Inflammatory macrophage treated with lipopolysaccharide for 4 hours (primary cell): ENCODE data around the gene SLC39A10.
A peak's percentile ranks its signal among the peaks of the same experiment; 100 is the strongest.
"Not testable (repeated sequence)": the region's sequence is repeated elsewhere in the genome, so short reads cannot be mapped to it uniquely, and the experiment has no call there.

Experiments used
- DNase-seq: peaks from one replicate; pipeline ENCODE4 v3.0.0-alpha.2; 2020

Gene SLC39A10

GRCh38 chr2:195674491-195675221 lies 17.6 kb downstream of the SLC39A10 start:
- no peak for DNase-seq

DNA sequence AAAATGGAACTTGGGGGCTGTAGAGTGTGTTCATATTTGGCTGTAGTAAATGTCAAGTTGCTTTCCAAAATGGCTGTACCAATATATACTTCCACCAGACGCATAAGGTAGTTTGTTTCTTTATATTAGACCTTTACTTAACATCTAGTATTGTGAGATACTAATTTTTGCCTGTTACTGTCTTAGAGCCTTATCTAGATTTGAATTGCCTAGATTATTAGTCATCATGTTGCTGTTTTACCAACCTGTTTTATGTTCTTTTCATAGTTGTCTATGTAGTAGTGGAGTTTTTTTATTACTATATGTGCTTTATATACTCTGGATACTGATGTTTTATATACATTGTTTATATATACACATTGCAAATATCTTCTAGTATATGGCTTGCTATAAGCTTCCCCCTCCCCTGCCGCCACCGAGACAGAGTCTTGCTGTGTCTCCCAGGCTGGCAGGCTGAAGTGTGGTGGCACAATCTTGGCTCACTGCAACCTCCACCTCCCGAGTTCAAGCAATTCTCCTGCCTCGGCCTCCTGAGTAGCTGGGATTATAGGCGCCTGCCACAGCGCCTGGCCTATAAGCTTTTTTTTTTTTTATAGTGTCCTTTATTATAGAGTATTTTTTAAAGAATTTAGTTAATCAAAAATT lies 18.9 kb downstream of the SLC39A10 start:
- DNase-seq, result no peak

- no peak for DNase-seq
Observed at GRCh38 chr2:195677290-195677689, 20.3 kb downstream of the SLC39A10 start.

- DNase-seq, result no peak
Observed at GRCh38 chr2:195677884-195678283, 20.9 kb downstream of the SLC39A10 start.

- no peak for DNase-seq
Observed at GRCh38 chr2:195682077-195682476, 25.1 kb downstream of the SLC39A10 start.

DNA sequence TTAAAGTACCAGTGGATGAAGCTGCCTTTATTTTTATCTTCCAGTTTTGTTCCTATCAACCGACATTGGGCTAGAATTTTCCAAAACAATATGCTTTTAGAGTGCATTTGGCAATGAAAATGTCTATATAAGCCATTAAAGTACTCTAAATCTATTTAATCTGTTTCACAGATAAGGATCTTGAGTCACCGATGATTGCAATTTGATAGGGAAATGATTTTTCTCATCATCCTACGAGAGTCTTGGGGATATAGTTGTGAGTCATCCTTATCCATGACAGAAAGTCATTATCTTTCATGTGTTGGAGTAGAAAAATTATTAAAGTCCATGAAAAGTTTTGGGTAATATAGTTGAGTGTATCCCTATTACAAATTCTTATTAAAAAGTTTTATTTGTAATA lies 26.1 kb downstream of the SLC39A10 start:
- DNase-seq, result no peak

GRCh38 chr2:195686564-195686963 lies 29.5 kb downstream of the SLC39A10 start:
- no peak for DNase-seq

DNA sequence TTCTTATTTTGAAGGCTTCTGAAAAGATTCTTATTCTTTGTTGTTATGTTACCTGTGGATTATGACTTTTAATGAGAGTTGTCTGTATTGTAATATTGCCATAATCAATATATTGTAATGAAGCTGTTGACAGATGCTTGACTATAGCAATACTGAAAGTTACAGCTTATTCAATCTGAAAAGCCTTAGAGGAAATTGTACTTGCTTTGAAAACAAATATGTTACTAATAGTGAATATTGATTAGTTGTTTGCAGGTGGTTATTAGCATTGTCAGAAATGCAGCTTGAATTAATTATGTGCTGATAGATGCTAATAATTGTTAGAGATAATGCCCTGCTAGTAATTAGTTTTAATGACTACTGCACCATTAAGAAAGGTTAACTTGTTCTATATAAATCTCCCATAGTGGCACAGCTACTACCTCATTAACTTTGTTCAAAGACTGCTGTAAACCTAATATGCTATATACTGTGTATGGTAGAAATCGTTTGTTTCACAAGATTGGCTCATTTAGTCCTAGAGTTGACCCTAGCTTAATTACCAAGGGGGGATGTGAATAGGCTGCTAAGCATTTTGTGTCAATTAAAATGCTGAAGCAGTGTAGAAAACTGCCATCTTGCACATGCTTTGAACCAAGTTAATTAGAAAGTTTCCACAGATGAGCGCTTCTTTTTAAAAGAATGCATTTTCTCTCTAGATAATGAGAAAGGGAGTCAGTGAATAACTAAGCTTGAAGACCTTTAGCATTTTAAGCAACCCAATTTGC lies 30.5 kb downstream of the SLC39A10 start:
- DNase-seq, result no peak

DNA sequence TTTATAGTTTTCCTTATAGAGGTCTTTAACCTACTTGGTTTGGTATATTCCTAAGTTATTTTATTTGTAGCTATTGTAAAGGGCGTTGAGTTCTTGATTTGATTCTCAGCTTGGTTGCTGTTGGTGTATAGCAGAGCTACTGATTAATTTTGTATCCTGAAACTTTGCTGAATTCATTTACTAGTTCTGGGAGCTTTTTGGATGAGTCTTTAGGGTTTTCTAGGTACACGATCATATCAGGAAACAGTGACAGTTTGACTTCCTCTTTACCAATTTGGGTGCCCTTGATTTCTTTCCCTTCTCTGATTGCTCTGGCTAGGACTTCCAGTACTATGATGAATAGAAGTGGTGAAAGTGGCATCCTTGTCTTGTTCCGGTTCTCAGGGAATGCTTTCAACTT lies 35.5 kb downstream of the SLC39A10 start:
- not testable (repeated sequence) for DNase-seq

DNA sequence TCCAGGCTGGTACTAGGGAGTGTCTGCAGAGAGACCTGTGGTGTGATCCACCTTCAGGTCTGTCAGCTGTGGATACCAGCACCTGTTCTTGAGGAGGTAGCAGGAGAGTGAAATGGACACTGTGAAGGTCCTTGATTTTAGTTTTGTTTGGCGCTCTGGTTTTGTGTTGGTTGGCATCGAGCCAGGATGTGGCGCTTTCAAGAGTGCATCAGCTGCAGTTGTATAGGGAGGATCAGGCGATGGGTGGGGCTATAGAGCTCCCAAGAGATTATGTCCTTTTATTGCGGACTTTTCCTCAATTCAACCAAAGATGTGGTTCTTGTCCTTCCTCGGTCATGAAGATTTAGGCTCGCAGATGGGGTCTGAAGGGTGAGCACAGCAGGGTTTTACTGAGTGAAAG lies 37.5 kb downstream of the SLC39A10 start:
- no peak for DNase-seq

- no peak for DNase-seq
Observed at GRCh38 chr2:195695002-195695631, 38.1 kb downstream of the SLC39A10 start.

DNA sequence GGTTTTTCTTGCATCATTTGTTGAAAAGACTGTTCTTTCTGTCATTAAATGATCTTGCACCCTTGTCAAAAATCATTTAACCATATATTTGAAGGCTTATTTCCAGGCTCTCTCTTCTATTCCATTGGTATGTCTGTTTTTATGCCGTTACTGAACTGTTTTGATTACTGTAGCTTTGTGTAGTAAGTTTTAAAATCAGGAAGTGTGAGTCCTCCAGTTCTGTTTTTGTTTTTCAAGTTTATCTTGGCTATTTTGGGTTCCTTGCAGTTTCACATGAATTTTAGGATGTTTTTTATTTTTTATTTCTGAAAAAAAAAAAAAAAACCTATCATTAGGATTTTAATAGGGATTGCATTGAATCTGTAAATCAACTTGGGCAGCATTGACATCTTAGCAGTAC lies 39.0 kb downstream of the SLC39A10 start:
- no peak for DNase-seq

DNA sequence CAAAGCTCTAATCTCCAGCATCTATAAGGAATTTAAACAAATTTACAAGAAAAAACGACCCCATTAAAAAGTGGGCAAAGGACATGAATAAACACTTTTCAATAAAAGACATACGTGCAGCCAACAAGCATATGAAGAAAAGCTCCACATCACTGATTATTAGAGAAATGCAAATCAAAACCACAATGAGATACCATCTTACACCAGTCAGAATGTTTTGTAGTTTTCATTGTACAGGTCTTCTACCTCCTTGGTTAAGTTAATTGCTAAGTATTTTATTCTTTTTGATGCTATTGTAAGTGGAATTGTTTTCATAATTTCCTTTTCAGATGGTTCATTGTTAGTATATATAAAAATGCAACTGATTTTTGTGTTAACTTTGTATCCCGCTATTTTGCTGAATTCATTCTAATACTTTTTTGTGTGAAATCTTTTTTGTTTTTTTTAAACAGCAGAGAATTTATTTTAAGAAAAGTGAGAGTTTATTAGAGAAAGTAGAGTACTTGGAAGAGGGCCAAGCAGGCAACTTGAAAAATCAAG lies 40.7 kb downstream of the SLC39A10 start:
- DNase-seq, result no peak

DNA sequence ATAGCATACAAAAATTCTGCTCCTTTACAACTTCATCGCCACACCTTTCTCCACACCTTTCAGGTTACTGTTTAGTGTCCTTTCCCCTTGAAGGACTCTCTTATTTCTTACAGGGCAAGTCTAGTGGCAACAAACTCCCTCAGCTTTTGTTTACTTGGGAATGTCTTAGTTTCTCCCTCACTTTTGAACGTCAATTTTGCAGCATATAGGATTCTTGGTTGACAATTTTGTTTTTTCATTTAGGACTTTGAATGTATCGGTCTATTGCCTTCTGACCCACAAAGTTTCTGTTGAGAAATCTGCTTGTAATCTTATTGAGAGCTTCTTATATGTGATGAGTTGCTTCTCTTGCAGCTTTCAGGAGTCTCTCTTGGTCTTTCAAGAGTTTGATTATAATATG lies 43.5 kb downstream of the SLC39A10 start:
- no peak for DNase-seq

- DNase-seq, result no peak
Observed at GRCh38 chr2:195706161-195706900, 49.3 kb downstream of the SLC39A10 start.

GRCh38 chr2:195709901-195710806 lies 53.1 kb downstream of the SLC39A10 start:
- no peak for DNase-seq

- no peak for DNase-seq
Observed at GRCh38 chr2:195711478-195711877, 54.5 kb downstream of the SLC39A10 start.

DNA sequence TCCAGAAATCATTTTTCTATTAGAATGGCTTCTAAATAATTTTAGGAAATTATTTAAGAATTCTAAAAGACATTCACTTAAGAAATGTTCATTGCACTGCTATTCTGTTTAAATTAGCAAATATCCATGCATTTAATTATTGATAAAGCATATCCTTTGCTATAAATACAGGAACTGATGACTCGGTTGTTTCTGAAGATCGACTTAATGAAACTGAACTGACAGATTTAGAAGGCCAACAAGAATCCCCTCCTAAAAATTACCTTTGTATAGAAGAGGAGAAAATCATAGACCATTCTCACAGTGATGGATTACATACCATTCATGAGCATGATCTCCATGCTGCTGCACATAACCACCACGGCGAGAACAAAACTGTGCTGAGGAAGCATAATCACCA lies 59.4 kb downstream of the SLC39A10 start:
- no peak for DNase-seq

DNA sequence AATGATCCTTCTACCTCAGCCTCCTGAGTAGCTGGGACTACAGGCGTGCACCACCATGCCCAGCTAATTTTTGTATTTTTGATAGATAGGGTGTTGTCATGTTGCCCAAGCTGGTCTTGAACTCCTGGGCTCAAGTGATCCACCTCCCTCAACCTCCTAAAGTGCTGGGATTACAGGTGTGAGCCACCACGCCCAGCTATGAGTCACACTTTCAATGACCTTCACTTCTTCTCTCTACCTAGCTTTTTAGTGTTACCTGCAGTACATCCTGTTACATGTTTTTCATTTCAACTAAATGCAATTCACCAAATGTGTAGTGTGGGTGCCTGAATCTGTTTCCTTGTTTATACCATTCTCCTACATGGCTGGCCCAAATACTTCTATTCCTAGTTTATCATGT lies 64.0 kb downstream of the SLC39A10 start:
- DNase-seq, result no peak

GRCh38 chr2:195722075-195722474 lies 65.0 kb downstream of the SLC39A10 start:
- peak; percentile 2 for DNase-seq

DNA sequence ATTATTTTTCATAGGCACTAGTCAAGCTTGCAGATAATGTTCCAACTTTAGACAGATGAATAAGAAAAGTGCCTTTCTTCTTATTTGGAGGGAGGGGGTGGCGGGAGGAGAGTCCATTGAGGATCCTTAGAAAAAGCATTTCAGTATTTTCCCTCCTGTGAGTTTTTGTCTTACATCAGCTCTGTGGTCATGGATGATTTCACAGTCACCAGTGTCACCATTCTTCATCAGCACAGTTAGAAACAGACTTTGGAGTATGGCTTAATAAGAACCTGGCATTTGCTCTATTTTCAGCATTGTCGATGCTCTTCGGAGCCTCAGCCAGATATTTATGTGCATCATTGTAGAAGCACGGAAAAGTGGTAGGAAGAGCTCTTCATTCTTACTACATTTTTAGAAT lies 70.1 kb downstream of the SLC39A10 start:
- no peak for DNase-seq
